Measurements from ENCODE around the gene HBG1.
"Not testable (repeated sequence)": the region's sequence is repeated elsewhere in the genome, so short reads cannot be mapped to it uniquely, and the experiment has no call there.

The HBG1 gene

DNA sequence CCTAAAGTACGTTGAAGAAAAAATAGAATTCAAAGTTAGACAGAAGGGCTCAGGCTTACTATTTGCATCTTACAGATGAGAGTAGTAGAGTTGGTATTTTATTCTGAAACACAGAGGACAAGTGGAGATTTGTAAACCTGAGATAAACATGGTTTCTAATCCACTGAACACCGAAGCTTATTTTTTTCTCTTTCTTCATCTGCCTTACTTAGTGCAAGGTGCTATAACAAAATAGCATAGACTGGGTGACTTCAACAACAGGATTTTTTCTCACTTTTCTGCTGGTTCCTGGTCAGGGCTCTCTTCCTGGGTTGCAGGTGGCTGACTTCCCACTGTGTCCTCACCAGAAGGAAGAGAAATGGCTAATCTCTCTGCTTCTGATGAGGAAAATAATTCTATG is 2.1 kb upstream of the HBG1 start:
- H2BK5ac ChIP-seq (ENCODE audit: low read length), result no peak overlapping the region
- H3K14ac ChIP-seq (ENCODE audit: low read length), result no peak overlapping the region
- H3K4ac ChIP-seq (ENCODE audit: low read length), result no peak overlapping the region
- H2AK5ac ChIP-seq (ENCODE audit: low read depth, low read length), result no peak overlapping the region
- H2BK120ac ChIP-seq (ENCODE audit: low read depth, low read length), result no peak overlapping the region
- no peak for DNase-seq (ENCODE audit: low spot score)
- no CpG with 5 or more reads among the region's 2 CpGs for WGBS, 2 donors (ENCODE audit: extremely low coverage in 2 of 2, insufficient read length in 2 of 2, insufficient replicate concordance in 1 of 2)
- H2BK15ac ChIP-seq (ENCODE audit: low read length), result no peak overlapping the region
- H3K36me3 ChIP-seq (replicated peaks in 1 of 2; ENCODE audit: control insufficient read depth in 2 of 2, insufficient read depth in 2 of 2, low read length in 2 of 2), result no peaks in the 10 kb centered on the region
- H2BK12ac ChIP-seq (ENCODE audit: low read length), result no peak overlapping the region
- H2AFZ ChIP-seq (ENCODE audit: low read length), result no peak overlapping the region
- no peak overlapping the region for H4K91ac ChIP-seq (ENCODE audit: low read depth, low read length, poor library complexity)
- H3K27ac ChIP-seq (replicated peaks; ENCODE audit: low read length), result no peak overlapping the region
- no peak overlapping the region for H3K23ac ChIP-seq (ENCODE audit: low read depth, low read length, poor library complexity)
- no peak overlapping the region for H3K4me2 ChIP-seq (ENCODE audit: insufficient read depth, low read length, poor library complexity, severe bottlenecking)
- no peak overlapping the region for H3K4me3 ChIP-seq (ENCODE audit: low read length in 2 of 2)
- H3K9me3 ChIP-seq (replicated peaks in 1 of 2; ENCODE audit: control insufficient read depth in 2 of 2, insufficient read depth in 1 of 2, low read depth in 1 of 2, low read length in 2 of 2), result no peaks in the 10 kb centered on the region
- H3K4me1 ChIP-seq (ENCODE audit: control insufficient read depth in 2 of 2, insufficient read depth in 1 of 2, low read depth in 1 of 2, low read length in 2 of 2), result no peaks in the 10 kb centered on the region
- H3K9ac ChIP-seq (ENCODE audit: low read depth, low read length, poor library complexity), result no peak overlapping the region
- no peak overlapping the region for H4K8ac ChIP-seq (ENCODE audit: low read depth, low read length)
- H3K27me3 ChIP-seq (ENCODE audit: control insufficient read depth in 3 of 3, insufficient read depth in 3 of 3, low read depth in 1 of 3, low read length in 3 of 3), result no peaks in the 10 kb centered on the region
- no peaks in the 10 kb centered on the region for H3K79me1 ChIP-seq (ENCODE audit: low read depth, low read length)
- no peak overlapping the region for H3K18ac ChIP-seq (ENCODE audit: low read length)

DNA sequence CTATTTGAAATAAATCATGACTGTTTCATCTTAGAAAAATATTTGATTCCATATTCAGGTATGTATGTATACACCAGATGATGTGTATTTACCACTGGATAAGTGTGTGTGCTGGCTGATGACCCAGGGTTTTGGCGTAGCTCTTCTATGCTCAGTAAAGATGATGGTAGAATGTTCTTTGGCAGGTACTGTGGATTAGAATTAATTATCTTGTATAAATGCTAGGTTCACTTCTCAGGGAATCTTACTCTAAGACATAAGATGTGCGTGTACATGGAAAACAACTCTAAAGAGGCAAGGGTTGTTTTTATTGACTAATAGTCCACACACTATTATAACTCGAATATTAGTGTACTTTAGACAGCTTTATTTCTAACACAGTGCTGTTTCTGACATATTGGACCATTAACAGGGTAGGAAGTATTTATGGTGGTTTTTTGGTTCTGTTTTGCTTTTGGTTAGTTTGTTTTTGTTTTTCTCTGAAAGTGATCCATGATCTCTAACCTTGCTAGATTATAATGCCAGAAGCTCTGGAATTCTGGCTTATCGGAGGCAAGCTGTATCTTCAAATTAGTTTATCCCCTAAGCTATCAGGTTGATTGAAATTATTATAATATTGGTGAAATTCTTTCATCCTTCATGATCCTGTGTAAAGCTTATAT is 1.0 kb upstream of the HBG1 start:
- Histone ChIP-seq H2AK5ac (ENCODE audit: low read depth, low read length) (no peak overlapping the region), H3K4me3 (ENCODE audit: low read length in 2 of 2) (no peak overlapping the region), H3K27ac (replicated peaks; ENCODE audit: low read length) (no peak overlapping the region), H4K8ac (ENCODE audit: low read depth, low read length) (no peak overlapping the region), H3K4me2 (ENCODE audit: insufficient read depth, low read length, poor library complexity, severe bottlenecking) (no peak overlapping the region), H3K4me1 (ENCODE audit: control insufficient read depth in 2 of 2, insufficient read depth in 1 of 2, low read depth in 1 of 2, low read length in 2 of 2) (no peaks in the 10 kb centered on the region), H2BK120ac (ENCODE audit: low read depth, low read length) (no peak overlapping the region), H3K14ac (ENCODE audit: low read length) (no peak overlapping the region), H3K4ac (ENCODE audit: low read length) (no peak overlapping the region), H4K91ac (ENCODE audit: low read depth, low read length, poor library complexity) (no peak overlapping the region), H3K18ac (ENCODE audit: low read length) (no peak overlapping the region), H3K27me3 (ENCODE audit: control insufficient read depth in 3 of 3, insufficient read depth in 3 of 3, low read depth in 1 of 3, low read length in 3 of 3) (no peaks in the 10 kb centered on the region), H2BK5ac (ENCODE audit: low read length) (no peak overlapping the region), H3K9me3 (replicated peaks in 1 of 2; ENCODE audit: control insufficient read depth in 2 of 2, insufficient read depth in 1 of 2, low read depth in 1 of 2, low read length in 2 of 2) (no peaks in the 10 kb centered on the region), H2BK12ac (ENCODE audit: low read length) (no peak overlapping the region), H3K36me3 (replicated peaks in 1 of 2; ENCODE audit: control insufficient read depth in 2 of 2, insufficient read depth in 2 of 2, low read length in 2 of 2) (no peaks in the 10 kb centered on the region), H3K79me1 (ENCODE audit: low read depth, low read length) (no peaks in the 10 kb centered on the region), H3K9ac (ENCODE audit: low read depth, low read length, poor library complexity) (no peak overlapping the region), H3K23ac (ENCODE audit: low read depth, low read length, poor library complexity) (no peak overlapping the region), H2BK15ac (ENCODE audit: low read length) (no peak overlapping the region), H2AFZ (ENCODE audit: low read length) (no peak overlapping the region)
- no peak for DNase-seq (ENCODE audit: low spot score)
- whole genome bisulfite sequencing, 2 donors (ENCODE audit: extremely low coverage in 2 of 2, insufficient read length in 2 of 2, insufficient replicate concordance in 1 of 2), result no CpG with 5 or more reads among the region's 4 CpGs

DNA sequence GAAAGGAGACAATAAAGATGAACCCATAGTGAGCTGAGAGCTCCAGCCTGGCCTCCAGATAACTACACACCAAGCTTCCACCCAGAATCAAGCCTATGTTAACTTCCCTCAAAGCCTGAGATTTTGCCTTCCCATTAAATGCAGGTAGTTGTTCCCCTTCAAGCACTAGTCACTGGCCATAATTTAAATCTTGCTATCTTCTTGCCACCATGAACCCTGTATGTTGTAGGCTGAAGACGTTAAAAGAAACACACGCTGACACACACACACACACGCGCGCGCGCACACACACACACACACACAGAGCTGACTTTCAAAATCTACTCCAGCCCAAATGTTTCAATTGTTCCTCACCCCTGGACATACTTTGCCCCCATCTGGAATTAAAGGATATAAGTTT is 1.2 kb downstream of the HBG1 start:
- not testable (repeated sequence) for H2BK15ac ChIP-seq (ENCODE audit: low read length); DNase-seq (ENCODE audit: low spot score); H3K9ac ChIP-seq (ENCODE audit: low read depth, low read length, poor library complexity); H3K4me3 ChIP-seq (ENCODE audit: low read length in 2 of 2); H2BK12ac ChIP-seq (ENCODE audit: low read length); H3K4me1 ChIP-seq (ENCODE audit: control insufficient read depth in 2 of 2, insufficient read depth in 1 of 2, low read depth in 1 of 2, low read length in 2 of 2); H3K4me2 ChIP-seq (ENCODE audit: insufficient read depth, low read length, poor library complexity, severe bottlenecking); H3K18ac ChIP-seq (ENCODE audit: low read length); H2AK5ac ChIP-seq (ENCODE audit: low read depth, low read length); H3K23ac ChIP-seq (ENCODE audit: low read depth, low read length, poor library complexity); H3K36me3 ChIP-seq (replicated peaks in 1 of 2; ENCODE audit: control insufficient read depth in 2 of 2, insufficient read depth in 2 of 2, low read length in 2 of 2); H4K91ac ChIP-seq (ENCODE audit: low read depth, low read length, poor library complexity); H2BK120ac ChIP-seq (ENCODE audit: low read depth, low read length); H2BK5ac ChIP-seq (ENCODE audit: low read length); H3K14ac ChIP-seq (ENCODE audit: low read length); H3K4ac ChIP-seq (ENCODE audit: low read length); H3K27ac ChIP-seq (replicated peaks; ENCODE audit: low read length); H3K79me1 ChIP-seq (ENCODE audit: low read depth, low read length); H4K8ac ChIP-seq (ENCODE audit: low read depth, low read length); H3K27me3 ChIP-seq (ENCODE audit: control insufficient read depth in 3 of 3, insufficient read depth in 3 of 3, low read depth in 1 of 3, low read length in 3 of 3); H3K9me3 ChIP-seq (replicated peaks in 1 of 2; ENCODE audit: control insufficient read depth in 2 of 2, insufficient read depth in 1 of 2, low read depth in 1 of 2, low read length in 2 of 2); H2AFZ ChIP-seq (ENCODE audit: low read length)
- WGBS, 2 donors (ENCODE audit: extremely low coverage in 2 of 2, insufficient read length in 2 of 2, insufficient replicate concordance in 1 of 2), result no CpG with 5 or more reads among the region's 7 CpGs

DNA sequence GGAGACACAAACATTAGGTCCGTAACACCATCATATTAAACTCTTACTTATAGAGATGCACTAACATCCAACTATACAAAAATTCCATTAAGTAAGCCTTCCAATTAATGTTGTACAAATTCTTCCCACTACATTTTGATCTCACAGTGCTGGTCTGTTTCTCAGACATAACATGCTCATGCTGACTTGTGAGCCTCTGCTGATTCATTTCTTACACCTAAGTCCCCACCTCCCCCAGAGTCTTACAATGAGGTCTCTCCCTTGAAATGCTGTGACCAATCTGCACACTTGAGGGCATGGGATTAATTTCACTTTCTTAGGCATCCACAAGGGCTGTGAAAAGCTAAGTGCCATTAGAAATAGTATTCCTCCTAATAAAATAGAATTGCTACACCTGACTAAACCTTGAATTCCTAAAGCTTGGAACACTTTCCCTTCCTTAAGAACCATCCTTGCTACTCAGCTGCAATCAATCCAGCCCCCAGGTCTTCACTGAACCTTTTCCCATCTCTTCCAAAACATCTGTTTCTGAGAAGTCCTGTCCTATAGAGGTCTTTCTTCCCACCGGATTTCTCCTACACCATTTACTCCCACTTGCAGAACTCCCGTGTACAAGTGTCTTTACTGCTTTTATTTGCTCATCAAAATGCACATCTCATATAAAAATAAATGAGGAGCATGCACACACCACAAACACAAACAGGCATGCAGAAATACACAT is 2.0 kb downstream of the HBG1 start:
- H2AFZ ChIP-seq (ENCODE audit: low read length), result no peak overlapping the region
- no peak overlapping the region for H2BK12ac ChIP-seq (ENCODE audit: low read length)
- no peak overlapping the region for H3K4me2 ChIP-seq (ENCODE audit: insufficient read depth, low read length, poor library complexity, severe bottlenecking)
- H2BK15ac ChIP-seq (ENCODE audit: low read length), result no peak overlapping the region
- no peaks in the 10 kb centered on the region for H3K4me1 ChIP-seq (ENCODE audit: control insufficient read depth in 2 of 2, insufficient read depth in 1 of 2, low read depth in 1 of 2, low read length in 2 of 2)
- no CpG with 5 or more reads among the region's 3 CpGs for WGBS, 2 donors (ENCODE audit: extremely low coverage in 2 of 2, insufficient read length in 2 of 2, insufficient replicate concordance in 1 of 2)
- H3K36me3 ChIP-seq (replicated peaks in 1 of 2; ENCODE audit: control insufficient read depth in 2 of 2, insufficient read depth in 2 of 2, low read length in 2 of 2), result no peaks in the 10 kb centered on the region
- no peak overlapping the region for H2AK5ac ChIP-seq (ENCODE audit: low read depth, low read length)
- H3K18ac ChIP-seq (ENCODE audit: low read length), result no peak overlapping the region
- H3K9me3 ChIP-seq (replicated peaks in 1 of 2; ENCODE audit: control insufficient read depth in 2 of 2, insufficient read depth in 1 of 2, low read depth in 1 of 2, low read length in 2 of 2), result no peaks in the 10 kb centered on the region
- DNase-seq (ENCODE audit: low spot score), result no peak
- no peak overlapping the region for H3K4me3 ChIP-seq (ENCODE audit: low read length in 2 of 2)
- no peak overlapping the region for H3K4ac ChIP-seq (ENCODE audit: low read length)
- no peak overlapping the region for H2BK120ac ChIP-seq (ENCODE audit: low read depth, low read length)
- H4K91ac ChIP-seq (ENCODE audit: low read depth, low read length, poor library complexity), result no peak overlapping the region
- no peak overlapping the region for H4K8ac ChIP-seq (ENCODE audit: low read depth, low read length)
- H2BK5ac ChIP-seq (ENCODE audit: low read length), result no peak overlapping the region
- H3K79me1 ChIP-seq (ENCODE audit: low read depth, low read length), result no peaks in the 10 kb centered on the region
- H3K27ac ChIP-seq (replicated peaks; ENCODE audit: low read length), result no peak overlapping the region
- H3K23ac ChIP-seq (ENCODE audit: low read depth, low read length, poor library complexity), result no peak overlapping the region
- H3K14ac ChIP-seq (ENCODE audit: low read length), result no peak overlapping the region
- H3K9ac ChIP-seq (ENCODE audit: low read depth, low read length, poor library complexity), result no peak overlapping the region
- H3K27me3 ChIP-seq (ENCODE audit: control insufficient read depth in 3 of 3, insufficient read depth in 3 of 3, low read depth in 1 of 3, low read length in 3 of 3), result no peaks in the 10 kb centered on the region

All from neuronal stem cell (in vitro differentiated cells).